Type B pancreatic cell (in vitro differentiated cells): ENCODE measurements around the gene PSMA6. TPM values are rescaled to one million over a fixed set of nuclear protein-coding genes. Genes with fewer than 3 reads are reported as not detected.

Source experiments
- DNase-seq: peaks from one replicate; pipeline ENCODE4 v3.0.0; 2021; ENCODE audit warnings: mixed read lengths; ENCODE audit not compliant: unreplicated experiment; ENCODE audit errors: extremely low spot score
- H3K27ac Mint-ChIP-seq: 2 replicates; pipeline ENCODE4 v1.8.0; 2021; ENCODE audit warnings: mild to moderate bottlenecking, mixed read lengths
- H3K27me3 Mint-ChIP-seq: 2 replicates; pipeline ENCODE4 v1.8.0; 2021; ENCODE audit warnings: mixed read lengths
- H3K36me3 Mint-ChIP-seq: 2 replicates; pipeline ENCODE4 v1.8.0; 2021; ENCODE audit warnings: mixed read lengths
- H3K4me1 Mint-ChIP-seq: one replicate; pipeline ENCODE4 v1.8.0; 2021; ENCODE audit warnings: mixed read lengths; ENCODE audit not compliant: unreplicated experiment
- H3K4me3 Mint-ChIP-seq: 2 replicates; pipeline ENCODE4 v1.8.0; 2021; ENCODE audit warnings: mild to moderate bottlenecking, mixed read lengths
- H3K9me3 Mint-ChIP-seq: 2 replicates; pipeline ENCODE4 v1.8.0; 2021; ENCODE audit warnings: mixed read lengths
- total RNA-seq: library from RNA; stranded (reverse); gene quantifications from 2 replicates; pipeline ENCODE4 v1.2.1, GENCODE V29; 2021; ENCODE audit warnings: low replicate concordance
- TF ChIP-seq, protein P1 (sequence below): fragments of 200-600 bp; sonication (generic); conservative IDR thresholded peaks from 2 replicates; pipeline ENCODE4 v1.5.0; 2021; ENCODE audit warnings: antibody characterized with exemption, mild to moderate bottlenecking

PSMA6 gene
- total RNA-seq, 1 donor from 2014 or later = 172 TPM

DNA sequence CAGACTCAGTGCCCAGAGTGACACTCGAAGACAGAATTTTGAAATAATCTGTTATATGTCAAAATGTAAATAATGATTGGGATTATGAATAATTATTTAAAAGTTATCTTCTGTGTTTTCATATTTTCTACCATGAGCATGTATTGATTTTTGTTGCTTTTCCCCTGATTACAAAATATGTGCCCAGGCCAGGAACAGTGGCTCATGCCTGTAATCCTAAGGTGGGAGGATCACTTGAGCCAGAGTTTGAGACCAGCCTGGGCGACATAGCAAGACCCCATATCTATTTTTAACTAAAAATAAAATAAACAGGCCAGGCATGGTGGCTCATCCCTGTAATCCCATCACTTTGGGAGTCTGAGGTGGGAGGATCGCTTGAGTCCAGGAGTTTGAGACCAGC is 13.5 kb downstream of the PSMA6 start:
- Mint-ChIP-seq H3K9me3 (no peaks in the 10 kb centered on the region), H3K36me3 (peaks cover 21% of the 10 kb centered on the region), H3K4me1 (peaks cover 4% of the 10 kb centered on the region), H3K27me3 (no peaks in the 10 kb centered on the region), H3K4me3 (no peak overlapping the region), H3K27ac (no peak overlapping the region)
- TF ChIP-seq, protein P1, sequence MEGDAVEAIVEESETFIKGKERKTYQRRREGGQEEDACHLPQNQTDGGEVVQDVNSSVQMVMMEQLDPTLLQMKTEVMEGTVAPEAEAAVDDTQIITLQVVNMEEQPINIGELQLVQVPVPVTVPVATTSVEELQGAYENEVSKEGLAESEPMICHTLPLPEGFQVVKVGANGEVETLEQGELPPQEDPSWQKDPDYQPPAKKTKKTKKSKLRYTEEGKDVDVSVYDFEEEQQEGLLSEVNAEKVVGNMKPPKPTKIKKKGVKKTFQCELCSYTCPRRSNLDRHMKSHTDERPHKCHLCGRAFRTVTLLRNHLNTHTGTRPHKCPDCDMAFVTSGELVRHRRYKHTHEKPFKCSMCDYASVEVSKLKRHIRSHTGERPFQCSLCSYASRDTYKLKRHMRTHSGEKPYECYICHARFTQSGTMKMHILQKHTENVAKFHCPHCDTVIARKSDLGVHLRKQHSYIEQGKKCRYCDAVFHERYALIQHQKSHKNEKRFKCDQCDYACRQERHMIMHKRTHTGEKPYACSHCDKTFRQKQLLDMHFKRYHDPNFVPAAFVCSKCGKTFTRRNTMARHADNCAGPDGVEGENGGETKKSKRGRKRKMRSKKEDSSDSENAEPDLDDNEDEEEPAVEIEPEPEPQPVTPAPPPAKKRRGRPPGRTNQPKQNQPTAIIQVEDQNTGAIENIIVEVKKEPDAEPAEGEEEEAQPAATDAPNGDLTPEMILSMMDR = no peak
- DNase-seq = no peak

DNA sequence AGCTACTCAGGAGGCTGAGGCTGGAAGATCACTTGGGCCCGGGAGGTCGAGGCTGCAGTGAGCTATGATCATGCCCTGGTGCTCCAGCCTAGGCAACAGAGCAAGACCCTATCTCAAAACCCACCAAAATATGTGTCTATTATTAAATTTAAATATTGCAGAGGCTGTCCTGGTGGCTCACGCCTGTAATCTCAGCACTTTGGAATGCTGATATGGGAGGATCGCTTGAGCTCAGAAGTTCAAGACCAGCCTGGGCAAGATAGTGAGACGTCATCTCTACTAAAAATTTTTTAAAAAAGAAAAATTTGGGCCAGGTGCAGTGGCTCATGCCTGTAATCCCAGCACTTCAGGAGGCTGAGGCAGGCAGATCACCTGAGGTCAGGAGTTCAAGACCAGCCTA is 13.9 kb downstream of the PSMA6 start:
- H3K27ac Mint-ChIP-seq = no peak overlapping the region
- peaks cover 26% of the 10 kb centered on the region for H3K36me3 Mint-ChIP-seq
- no peaks in the 10 kb centered on the region for H3K9me3 Mint-ChIP-seq
- DNase-seq = no peak
- TF ChIP-seq, protein P1 = no peak
- no peaks in the 10 kb centered on the region for H3K27me3 Mint-ChIP-seq
- no peak overlapping the region for H3K4me3 Mint-ChIP-seq
- peaks cover 4% of the 10 kb centered on the region for H3K4me1 Mint-ChIP-seq

DNA sequence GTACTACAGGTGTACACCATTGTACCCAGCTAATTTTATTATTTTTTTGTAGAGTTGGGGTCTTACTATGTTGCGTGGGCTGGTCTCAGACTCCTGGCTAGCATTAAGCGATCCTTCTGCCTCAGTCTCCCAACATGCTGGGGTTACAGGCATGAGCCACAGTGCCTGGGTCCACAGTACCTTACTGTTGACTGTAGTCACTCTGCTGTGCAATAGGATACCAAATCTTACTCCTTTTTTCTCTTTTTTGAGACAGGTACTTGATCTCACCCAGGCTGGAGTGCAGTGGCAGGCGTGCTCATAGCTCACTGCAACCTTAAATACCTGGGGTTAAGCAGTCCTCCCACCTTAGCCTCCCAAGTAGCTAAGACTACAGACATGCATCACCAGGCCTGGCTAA is 25.6 kb downstream of the PSMA6 start:
- TF ChIP-seq, protein P1 = no peak
- Mint-ChIP-seq H3K4me3 (no peak overlapping the region), H3K36me3 (peaks cover 26% of the 10 kb centered on the region), H3K9me3 (no peaks in the 10 kb centered on the region), H3K4me1 (no peaks in the 10 kb centered on the region), H3K27me3 (no peaks in the 10 kb centered on the region), H3K27ac (no peak overlapping the region)
- no peak for DNase-seq

DNA sequence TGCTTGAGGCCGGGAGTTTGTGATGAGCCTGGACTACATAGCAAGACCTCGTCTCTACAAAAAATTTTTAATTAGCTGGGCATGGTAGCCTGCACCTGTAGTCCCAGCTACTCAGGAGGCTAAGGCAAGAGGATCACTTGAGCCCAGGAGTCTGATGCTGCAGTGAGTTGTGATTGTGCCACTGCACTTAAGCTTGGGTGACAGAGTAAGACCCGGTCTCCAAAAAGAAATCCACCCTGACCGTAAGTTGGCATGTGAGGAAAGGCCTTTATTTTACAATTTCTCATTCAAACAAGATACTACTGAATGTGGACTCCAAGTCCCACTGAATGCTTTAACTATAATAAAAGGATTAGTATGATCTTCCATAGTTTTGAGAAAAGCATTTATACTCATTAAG is 27.3 kb downstream of the PSMA6 start:
- H3K36me3 Mint-ChIP-seq = peaks cover 21% of the 10 kb centered on the region
- TF ChIP-seq, protein P1 = no peak
- H3K9me3 Mint-ChIP-seq = no peaks in the 10 kb centered on the region
- no peak overlapping the region for H3K4me3 Mint-ChIP-seq
- H3K4me1 Mint-ChIP-seq = no peaks in the 10 kb centered on the region
- no peaks in the 10 kb centered on the region for H3K27me3 Mint-ChIP-seq
- H3K27ac Mint-ChIP-seq = no peak overlapping the region
- no peak for DNase-seq

DNA sequence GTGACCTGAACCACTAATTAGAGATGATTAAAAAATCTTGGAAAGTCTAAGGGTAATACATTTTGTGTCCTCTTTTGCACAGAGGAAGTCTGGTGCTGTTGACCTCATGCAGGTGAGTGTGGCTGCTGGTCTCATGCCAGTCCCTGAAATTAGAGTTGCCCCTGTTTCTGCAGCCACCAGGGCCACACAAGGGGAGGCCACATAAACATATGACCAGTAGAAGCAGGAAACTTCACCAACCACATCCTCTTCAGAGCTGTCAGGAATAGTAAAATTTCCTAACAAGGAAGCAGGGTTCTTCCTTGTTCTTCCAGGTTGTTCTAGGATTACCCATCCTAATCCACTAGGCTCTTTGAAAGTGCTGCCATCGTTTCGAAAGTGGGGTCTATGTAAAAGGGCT is 28.3 kb downstream of the PSMA6 start:
- no peaks in the 10 kb centered on the region for H3K27me3 Mint-ChIP-seq
- no peaks in the 10 kb centered on the region for H3K4me1 Mint-ChIP-seq
- no peak overlapping the region for H3K4me3 Mint-ChIP-seq
- peaks cover 13% of the 10 kb centered on the region for H3K36me3 Mint-ChIP-seq
- H3K9me3 Mint-ChIP-seq = no peaks in the 10 kb centered on the region
- DNase-seq = no peak
- TF ChIP-seq, protein P1 = no peak
- H3K27ac Mint-ChIP-seq = no peak overlapping the region

DNA sequence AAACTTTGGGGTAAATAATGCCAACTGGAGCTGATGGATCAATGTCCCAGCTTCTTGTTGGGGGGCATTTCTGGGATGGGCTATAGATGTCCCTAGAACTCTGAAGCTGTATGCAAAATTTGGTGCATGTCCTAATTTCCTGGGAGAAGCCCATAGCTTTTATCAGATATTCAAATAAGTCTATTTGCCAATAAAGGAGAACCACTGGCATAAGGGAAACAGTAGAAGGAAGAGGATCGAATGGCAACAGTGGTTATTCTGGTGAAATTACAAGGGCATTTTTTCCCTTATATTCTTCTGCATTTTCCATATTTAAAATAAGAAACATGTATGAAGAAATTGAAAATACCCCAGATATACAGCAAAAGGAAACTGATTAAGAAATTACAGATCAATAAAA is 34.2 kb downstream of the PSMA6 start:
- no peak for DNase-seq
- no peaks in the 10 kb centered on the region for H3K4me1 Mint-ChIP-seq
- H3K27ac Mint-ChIP-seq = no peak overlapping the region
- no peaks in the 10 kb centered on the region for H3K9me3 Mint-ChIP-seq
- no peak overlapping the region for H3K4me3 Mint-ChIP-seq
- H3K36me3 Mint-ChIP-seq = no peaks in the 10 kb centered on the region
- TF ChIP-seq, protein P1 = no peak
- no peaks in the 10 kb centered on the region for H3K27me3 Mint-ChIP-seq
